Esophagus muscularis mucosa (tissue), 4 donors: ENCODE measurements around the gene CYP2W1.

ENCODE experiments used
- EP300 ChIP-seq: sonication (generic); formaldehyde crosslinking; IDR thresholded peaks from one replicate; pipeline ENCODE4 v1.6.1; 2017; ENCODE audit warnings: antibody characterized with exemption
- POLR2A ChIP-seq: fragments of 450-650 bp; IDR thresholded peaks from one replicate; pipeline ENCODE4 v1.6.1; 2017; ENCODE audit warnings: antibody characterized with exemption, moderate library complexity, mild to moderate bottlenecking, low read depth
- POLR2AphosphoS5 ChIP-seq, 2 donors: sonication (generic); formaldehyde crosslinking; IDR thresholded peaks; one replicate each; pipeline ENCODE4 v1.6.1; 2017; ENCODE audit warnings: antibody characterized with exemption in 2 of 2
- TF ChIP-seq, protein P1 (sequence below), 3 experiments: fragments of 200-600 bp in 2 of 3; fragments of 450-650 bp in 1 of 3; sonication (generic) in 2 of 3; IDR thresholded peaks; one replicate each; pipeline ENCODE4 v1.5.1; 2017 to 2019; ENCODE audit warnings: antibody characterized with exemption in 3 of 3, mild to moderate bottlenecking in 2 of 3, moderate library complexity in 1 of 3

DNA sequence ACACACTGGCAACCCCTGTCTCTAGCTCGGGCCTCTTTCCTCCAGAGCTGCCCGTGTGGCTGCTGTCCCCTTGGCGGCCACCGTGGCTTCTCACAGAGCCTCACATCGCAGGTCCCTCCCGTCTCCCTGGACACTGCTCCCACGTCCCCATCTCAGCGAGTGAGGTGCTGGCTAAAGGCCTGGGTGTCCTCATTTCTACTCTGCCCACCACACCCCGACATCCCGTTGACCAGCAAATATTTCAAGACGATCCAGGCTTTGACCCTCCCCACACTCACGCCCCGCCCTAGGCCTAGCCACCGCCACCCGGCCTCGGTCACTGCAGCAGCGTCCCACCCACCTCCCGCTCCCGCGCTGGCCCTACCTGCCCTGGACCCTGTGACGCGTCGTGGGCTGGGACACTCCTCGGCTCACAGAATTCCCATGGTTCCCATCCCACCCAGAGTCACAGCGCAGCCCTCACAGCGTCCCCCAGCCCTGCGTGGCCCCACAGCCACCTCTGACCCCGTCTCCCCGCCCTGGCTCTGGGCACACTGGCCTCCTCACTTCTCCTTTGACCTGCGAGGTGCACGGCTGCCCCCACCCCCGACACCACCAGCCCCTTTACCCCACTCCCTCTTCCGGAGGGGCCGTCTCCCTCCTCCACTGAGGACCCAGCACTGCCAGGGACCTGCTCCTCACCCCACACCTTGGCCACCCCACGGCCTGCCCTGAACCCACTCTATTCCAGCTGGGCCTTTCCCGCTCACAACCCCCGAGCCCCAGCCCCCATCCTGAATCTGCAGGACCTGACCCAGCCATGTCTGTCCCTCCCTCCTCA, 35.4 kb upstream of the CYP2W1 start:
- TF ChIP-seq POLR2AphosphoS5 (IDR thresholded peaks at IDR 0.05) (no peak), POLR2A (no peak), EP300 (no peak)
- TF ChIP-seq, protein P1, sequence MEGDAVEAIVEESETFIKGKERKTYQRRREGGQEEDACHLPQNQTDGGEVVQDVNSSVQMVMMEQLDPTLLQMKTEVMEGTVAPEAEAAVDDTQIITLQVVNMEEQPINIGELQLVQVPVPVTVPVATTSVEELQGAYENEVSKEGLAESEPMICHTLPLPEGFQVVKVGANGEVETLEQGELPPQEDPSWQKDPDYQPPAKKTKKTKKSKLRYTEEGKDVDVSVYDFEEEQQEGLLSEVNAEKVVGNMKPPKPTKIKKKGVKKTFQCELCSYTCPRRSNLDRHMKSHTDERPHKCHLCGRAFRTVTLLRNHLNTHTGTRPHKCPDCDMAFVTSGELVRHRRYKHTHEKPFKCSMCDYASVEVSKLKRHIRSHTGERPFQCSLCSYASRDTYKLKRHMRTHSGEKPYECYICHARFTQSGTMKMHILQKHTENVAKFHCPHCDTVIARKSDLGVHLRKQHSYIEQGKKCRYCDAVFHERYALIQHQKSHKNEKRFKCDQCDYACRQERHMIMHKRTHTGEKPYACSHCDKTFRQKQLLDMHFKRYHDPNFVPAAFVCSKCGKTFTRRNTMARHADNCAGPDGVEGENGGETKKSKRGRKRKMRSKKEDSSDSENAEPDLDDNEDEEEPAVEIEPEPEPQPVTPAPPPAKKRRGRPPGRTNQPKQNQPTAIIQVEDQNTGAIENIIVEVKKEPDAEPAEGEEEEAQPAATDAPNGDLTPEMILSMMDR (IDR thresholded peaks at IDR 0.05) = no peak
